ENCODE measurements around the gene OR2G2.

Gene OR2G2

GRCh38 chr1:247638781-247639180 lies 50.6 kb downstream of the OR2G2 start:
- H3K4me3 ChIP-seq (ENCODE audit: low read length), result no peak overlapping the region
- no peak for TF ChIP-seq CTCF (conservative IDR thresholded peaks at IDR 0.05; ENCODE audit: low read depth, low read length)
- no peak for DNase-seq (ENCODE audit: low read depth)
